Loucy (cell line): ENCODE results near the gene UGT3A1.

Experiments used
- EZH2phosphoT487 ChIP-seq: fragments of 200-600 bp; IDR thresholded peaks from 2 replicates; pipeline ENCODE4 v1.6.1; 2018; ENCODE audit warnings: antibody characterized with exemption, mild to moderate bottlenecking, moderate library complexity, borderline replicate concordance
- TF ChIP-seq, protein P1 (sequence below): fragments of 200-600 bp; sonication (generic); conservative IDR thresholded peaks from 2 replicates; pipeline ENCODE4 v1.5.1; 2014; ENCODE audit warnings: mild to moderate bottlenecking, antibody characterized with exemption, low read length

DNA sequence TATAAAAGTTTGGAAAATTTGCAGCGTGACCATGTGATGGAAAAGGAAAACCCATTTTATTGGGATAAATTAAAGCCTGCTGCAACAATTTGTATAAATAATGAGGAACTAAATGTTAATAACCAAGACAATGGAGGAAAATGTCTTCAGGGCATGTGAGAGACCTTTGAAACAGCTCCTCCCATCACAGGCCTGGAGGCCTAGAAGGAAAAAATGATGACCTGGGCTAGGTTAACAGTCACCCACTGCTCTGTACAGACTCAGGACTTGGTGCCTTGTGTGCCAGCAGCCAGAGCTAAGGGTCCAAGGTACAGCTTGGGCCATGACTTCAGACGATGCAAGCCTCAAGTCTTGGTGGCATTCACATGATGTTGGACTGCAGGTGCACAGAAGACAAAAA is 22.0 kb upstream of the UGT3A1 start:
- no peak for TF ChIP-seq EZH2phosphoT487
- TF ChIP-seq, protein P1, sequence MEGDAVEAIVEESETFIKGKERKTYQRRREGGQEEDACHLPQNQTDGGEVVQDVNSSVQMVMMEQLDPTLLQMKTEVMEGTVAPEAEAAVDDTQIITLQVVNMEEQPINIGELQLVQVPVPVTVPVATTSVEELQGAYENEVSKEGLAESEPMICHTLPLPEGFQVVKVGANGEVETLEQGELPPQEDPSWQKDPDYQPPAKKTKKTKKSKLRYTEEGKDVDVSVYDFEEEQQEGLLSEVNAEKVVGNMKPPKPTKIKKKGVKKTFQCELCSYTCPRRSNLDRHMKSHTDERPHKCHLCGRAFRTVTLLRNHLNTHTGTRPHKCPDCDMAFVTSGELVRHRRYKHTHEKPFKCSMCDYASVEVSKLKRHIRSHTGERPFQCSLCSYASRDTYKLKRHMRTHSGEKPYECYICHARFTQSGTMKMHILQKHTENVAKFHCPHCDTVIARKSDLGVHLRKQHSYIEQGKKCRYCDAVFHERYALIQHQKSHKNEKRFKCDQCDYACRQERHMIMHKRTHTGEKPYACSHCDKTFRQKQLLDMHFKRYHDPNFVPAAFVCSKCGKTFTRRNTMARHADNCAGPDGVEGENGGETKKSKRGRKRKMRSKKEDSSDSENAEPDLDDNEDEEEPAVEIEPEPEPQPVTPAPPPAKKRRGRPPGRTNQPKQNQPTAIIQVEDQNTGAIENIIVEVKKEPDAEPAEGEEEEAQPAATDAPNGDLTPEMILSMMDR, result no peak
